Subcutaneous abdominal adipose tissue (tissue), 5 donors: ENCODE results near the gene NR6A1.

Source experiments
- H3K27ac ChIP-seq: one replicate; pipeline ENCODE4 v1.7.0; 2013; ENCODE audit warnings: low read depth, mild to moderate bottlenecking, inconsistent platforms, low read length, moderate library complexity
- H3K27me3 ChIP-seq, 5 donors: one replicate each; pipeline ENCODE4 v1.7.0; 2013; ENCODE audit warnings: low read length in 5 of 5, inconsistent platforms in 1 of 5; ENCODE audit not compliant: control insufficient read depth in 5 of 5, insufficient read depth in 4 of 5
- H3K36me3 ChIP-seq, 5 donors: one replicate each; pipeline ENCODE4 v1.7.0; 2013; ENCODE audit warnings: low read length in 5 of 5; ENCODE audit not compliant: control insufficient read depth in 5 of 5, insufficient read depth in 5 of 5
- H3K4me1 ChIP-seq, 5 donors: one replicate each; pipeline ENCODE4 v1.7.0; 2013; ENCODE audit warnings: low read length in 5 of 5, mild to moderate bottlenecking in 3 of 5, moderate library complexity in 1 of 5; ENCODE audit not compliant: control insufficient read depth in 5 of 5, insufficient read depth in 5 of 5
- H3K4me3 ChIP-seq, 5 donors: one replicate each; pipeline ENCODE4 v1.7.0; 2013; ENCODE audit warnings: low read length in 5 of 5, low read depth in 1 of 5
- H3K9ac ChIP-seq, 5 donors: one replicate each; pipeline ENCODE4 v1.7.0; 2013; ENCODE audit warnings: low read length in 5 of 5, mild to moderate bottlenecking in 4 of 5, moderate library complexity in 3 of 5
- H3K9me3 ChIP-seq, 5 donors: one replicate each; pipeline ENCODE4 v1.7.0; 2013; ENCODE audit warnings: low read length in 5 of 5; ENCODE audit not compliant: control insufficient read depth in 5 of 5
- donor health status: healthy.
- donor health status: healthy.
- donor health status: healthy.
- donor health status: healthy.
- donor health status: healthy.

Gene NR6A1

GRCh38 chr9:124652615-124653393, 118.3 kb downstream of the NR6A1 start:
- no peaks in the 10 kb centered on the region for H3K27me3 ChIP-seq
- H3K27ac ChIP-seq, result no peak overlapping the region
- H3K9me3 ChIP-seq, result no peaks in the 10 kb centered on the region
- no peak overlapping the region for H3K4me3 ChIP-seq
- no peaks in the 10 kb centered on the region for H3K36me3 ChIP-seq
- no peak overlapping the region for H3K9ac ChIP-seq
- H3K4me1 ChIP-seq, result peaks cover 0 to 3% (median 0%) of the 10 kb centered on the region in 5 donors

DNA sequence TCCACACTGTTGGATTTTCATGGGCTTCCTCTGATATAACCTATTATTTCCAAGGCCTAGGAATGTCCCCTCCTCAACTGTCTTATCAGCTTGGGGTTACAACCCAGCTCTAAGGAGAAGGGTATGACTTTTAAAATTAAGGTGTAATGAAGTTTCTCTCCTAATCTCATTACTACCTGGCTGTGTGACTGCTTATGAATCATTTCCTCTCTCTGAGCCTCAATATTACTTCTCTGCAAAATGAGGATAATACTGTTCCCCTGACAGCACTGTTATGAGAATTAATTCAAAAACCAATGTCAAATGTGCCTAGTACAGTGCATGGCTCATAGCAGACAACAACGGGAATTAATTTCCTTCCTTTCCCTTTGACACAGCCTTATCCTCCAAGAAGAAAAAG, 118.9 kb downstream of the NR6A1 start:
- H3K27ac ChIP-seq, result no peak overlapping the region
- H3K9ac ChIP-seq, result no peak overlapping the region
- no peaks in the 10 kb centered on the region for H3K9me3 ChIP-seq
- no peaks in the 10 kb centered on the region for H3K4me1 ChIP-seq
- H3K27me3 ChIP-seq, result no peaks in the 10 kb centered on the region
- H3K4me3 ChIP-seq, result no peak overlapping the region
- no peaks in the 10 kb centered on the region for H3K36me3 ChIP-seq

GRCh38 chr9:124645274-124645673, 125.8 kb downstream of the NR6A1 start:
- Histone ChIP-seq H3K27me3 (no peaks in the 10 kb centered on the region), H3K9me3 (peaks cover 0 to 4% (median 0%) of the 10 kb centered on the region in 5 donors), H3K9ac (no peak overlapping the region), H3K36me3 (no peaks in the 10 kb centered on the region), H3K4me3 (no peak overlapping the region), H3K27ac (no peak overlapping the region), H3K4me1 (no peaks in the 10 kb centered on the region)

- Histone ChIP-seq H3K9ac (no peak overlapping the region), H3K27me3 (no peaks in the 10 kb centered on the region), H3K4me1 (no peaks in the 10 kb centered on the region), H3K27ac (no peak overlapping the region), H3K36me3 (no peaks in the 10 kb centered on the region), H3K9me3 (no peaks in the 10 kb centered on the region), H3K4me3 (no peak overlapping the region)
These were observed 131.5 kb downstream of the NR6A1 start for GRCh38 chr9:124639637-124640036.

- H3K27ac ChIP-seq, result no peak overlapping the region
- H3K9ac ChIP-seq, result no peak overlapping the region
- H3K36me3 ChIP-seq, result no peaks in the 10 kb centered on the region
- no peak overlapping the region for H3K4me3 ChIP-seq
- no peaks in the 10 kb centered on the region for H3K9me3 ChIP-seq
- H3K27me3 ChIP-seq, result no peaks in the 10 kb centered on the region
- H3K4me1 ChIP-seq, result peaks cover 0 to 7% (median 0%) of the 10 kb centered on the region in 5 donors
These were observed 135.8 kb downstream of the NR6A1 start for GRCh38 chr9:124635285-124635684.

GRCh38 chr9:124632077-124632621, 139.0 kb downstream of the NR6A1 start:
- Histone ChIP-seq H3K9ac (no peak overlapping the region), H3K4me1 (peaks cover 0 to 7% (median 0%) of the 10 kb centered on the region in 5 donors), H3K27ac (no peak overlapping the region), H3K27me3 (no peaks in the 10 kb centered on the region), H3K4me3 (no peak overlapping the region), H3K9me3 (no peaks in the 10 kb centered on the region), H3K36me3 (no peaks in the 10 kb centered on the region)

GRCh38 chr9:124631326-124631725, 139.8 kb downstream of the NR6A1 start:
- Histone ChIP-seq H3K27ac (no peak overlapping the region), H3K9me3 (no peaks in the 10 kb centered on the region), H3K9ac (no peak overlapping the region), H3K4me3 (no peak overlapping the region), H3K36me3 (no peaks in the 10 kb centered on the region), H3K27me3 (no peaks in the 10 kb centered on the region), H3K4me1 (peaks cover 0 to 7% (median 0%) of the 10 kb centered on the region in 5 donors)

DNA sequence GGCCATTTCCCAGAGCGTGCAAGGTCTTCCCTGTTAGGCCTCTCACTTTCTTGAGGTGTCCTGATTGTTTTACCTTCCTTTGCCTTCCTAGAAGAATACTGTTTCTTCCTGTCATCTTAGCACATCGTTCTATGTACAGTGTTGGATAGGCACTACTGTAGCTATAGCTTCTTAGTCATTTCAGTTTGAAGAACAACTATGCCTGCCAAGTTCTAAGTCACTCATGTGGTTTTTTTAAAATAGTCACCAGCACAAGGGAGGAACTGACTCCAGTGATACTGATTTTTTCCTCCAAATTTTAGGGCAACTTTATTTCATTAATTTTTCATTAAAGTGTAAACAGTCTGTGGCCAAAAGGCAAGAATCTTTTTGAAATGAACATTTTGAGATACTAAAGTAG, 141.5 kb downstream of the NR6A1 start:
- H3K36me3 ChIP-seq, result no peaks in the 10 kb centered on the region
- H3K9me3 ChIP-seq, result no peaks in the 10 kb centered on the region
- H3K27me3 ChIP-seq, result no peaks in the 10 kb centered on the region
- H3K27ac ChIP-seq, result no peak overlapping the region
- H3K9ac ChIP-seq, result no peak overlapping the region
- peaks cover 0 to 7% (median 0%) of the 10 kb centered on the region in 5 donors for H3K4me1 ChIP-seq
- no peak overlapping the region for H3K4me3 ChIP-seq

- Histone ChIP-seq H3K27ac (no peak overlapping the region), H3K9me3 (no peaks in the 10 kb centered on the region), H3K27me3 (no peaks in the 10 kb centered on the region), H3K36me3 (no peaks in the 10 kb centered on the region), H3K9ac (no peak overlapping the region), H3K4me1 (peaks cover 0 to 7% (median 0%) of the 10 kb centered on the region in 5 donors), H3K4me3 (no peak overlapping the region)
These were observed 142.4 kb downstream of the NR6A1 start for GRCh38 chr9:124628741-124629140.

- no peak overlapping the region for H3K27ac ChIP-seq
- no peaks in the 10 kb centered on the region for H3K36me3 ChIP-seq
- no peaks in the 10 kb centered on the region for H3K27me3 ChIP-seq
- no peak overlapping the region for H3K9ac ChIP-seq
- no peak overlapping the region for H3K4me3 ChIP-seq
- peaks cover 0 to 4% (median 0%) of the 10 kb centered on the region in 5 donors for H3K4me1 ChIP-seq
- H3K9me3 ChIP-seq, result no peaks in the 10 kb centered on the region
These were observed 144.8 kb downstream of the NR6A1 start for GRCh38 chr9:124626276-124626675.
